Mammary epithelial cell (primary cell): Measurements from ENCODE around the gene PLEKHA7.

ENCODE experiments used
- EZH2 ChIP-seq: IDR thresholded peaks from 2 replicates; pipeline ENCODE4 v1.6.1; 2012; ENCODE audit warnings: low read length, inconsistent platforms, borderline replicate concordance
- TF ChIP-seq, protein P1 (sequence below), 2 donors: IDR thresholded peaks in 1 of 2; conservative IDR thresholded peaks in 1 of 2; 2 replicates each; pipeline ENCODE4 v1.5.1; 2011 to 2012; ENCODE audit warnings: inconsistent platforms in 2 of 2, low read length in 2 of 2, mild to moderate bottlenecking in 2 of 2, control low read depth in 1 of 2, low read depth in 1 of 2; ENCODE audit not compliant: insufficient read depth in 1 of 2; ENCODE audit errors: extremely low read depth in 1 of 2

DNA sequence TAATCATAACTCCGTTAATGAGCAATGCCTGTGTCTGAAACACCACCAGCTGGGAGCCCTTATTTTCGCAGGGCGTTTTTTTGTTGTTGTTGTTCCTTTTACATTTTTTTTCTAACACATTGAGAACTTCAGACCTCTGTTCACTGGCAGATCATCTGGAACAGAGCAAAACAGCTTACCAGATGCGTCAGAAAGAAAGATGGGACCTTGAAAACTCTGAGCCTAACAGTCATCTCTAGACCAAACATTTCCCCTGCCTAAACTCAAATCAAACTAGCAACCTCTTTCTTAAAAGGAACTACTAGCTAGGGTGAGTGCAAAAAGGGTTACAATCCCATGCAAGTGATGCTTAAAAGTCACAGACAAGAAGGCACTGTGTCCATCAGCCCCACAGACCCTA lies 93.2 kb downstream of the PLEKHA7 start:
- TF ChIP-seq, protein P1, sequence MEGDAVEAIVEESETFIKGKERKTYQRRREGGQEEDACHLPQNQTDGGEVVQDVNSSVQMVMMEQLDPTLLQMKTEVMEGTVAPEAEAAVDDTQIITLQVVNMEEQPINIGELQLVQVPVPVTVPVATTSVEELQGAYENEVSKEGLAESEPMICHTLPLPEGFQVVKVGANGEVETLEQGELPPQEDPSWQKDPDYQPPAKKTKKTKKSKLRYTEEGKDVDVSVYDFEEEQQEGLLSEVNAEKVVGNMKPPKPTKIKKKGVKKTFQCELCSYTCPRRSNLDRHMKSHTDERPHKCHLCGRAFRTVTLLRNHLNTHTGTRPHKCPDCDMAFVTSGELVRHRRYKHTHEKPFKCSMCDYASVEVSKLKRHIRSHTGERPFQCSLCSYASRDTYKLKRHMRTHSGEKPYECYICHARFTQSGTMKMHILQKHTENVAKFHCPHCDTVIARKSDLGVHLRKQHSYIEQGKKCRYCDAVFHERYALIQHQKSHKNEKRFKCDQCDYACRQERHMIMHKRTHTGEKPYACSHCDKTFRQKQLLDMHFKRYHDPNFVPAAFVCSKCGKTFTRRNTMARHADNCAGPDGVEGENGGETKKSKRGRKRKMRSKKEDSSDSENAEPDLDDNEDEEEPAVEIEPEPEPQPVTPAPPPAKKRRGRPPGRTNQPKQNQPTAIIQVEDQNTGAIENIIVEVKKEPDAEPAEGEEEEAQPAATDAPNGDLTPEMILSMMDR (conservative IDR thresholded peaks at IDR 0.05 in 1 of 2, IDR thresholded peaks at IDR 0.05 in 1 of 2; ENCODE audit: extremely low read depth in 1 of 2, insufficient read depth in 1 of 2, low read depth in 1 of 2, low read length in 2 of 2) = no peak
- TF ChIP-seq EZH2 = no peak
